ENCODE data around the gene RET.

GRCh38 chr10:43055991-43056567, 20.8 kb upstream of the RET start:
- TF ChIP-seq CTCF (IDR thresholded peaks at IDR 0.05) (no peak), POLR2AphosphoS5 (IDR thresholded peaks at IDR 0.05; ENCODE audit: low read depth, low read length) (no peak), SIN3A (IDR thresholded peaks at IDR 0.05; ENCODE audit: borderline replicate concordance, insufficient read depth, low read depth, low read length) (no peak), REST (IDR thresholded peaks at IDR 0.05; ENCODE audit: insufficient read depth in 1 of 2, low read depth in 2 of 2, low read length in 1 of 2) (no peak), TCF7L2 (IDR thresholded peaks at IDR 0.05; ENCODE audit: low read depth, low read length) (peak; percentile 41; the same call in 1 of the 2 replicates)

Data from Panc1 (cell line).